Suprapubic skin (tissue), 4 donors: ENCODE measurements around the gene OIT3. TPM values are rescaled to one million over a fixed set of nuclear protein-coding genes. Genes with fewer than 3 reads are reported as not detected.

Experiments
- DNase-seq, 2 donors: peaks; one replicate each; pipeline ENCODE4 v3.0.0-alpha.2; 2019; ENCODE audit warnings: low spot score in 2 of 2
- H3K27ac ChIP-seq: fragments of 200-600 bp; sonication (generic); one replicate; pipeline ENCODE4 v1.5.1; 2019
- H3K27me3 ChIP-seq: fragments of 200-600 bp; sonication (generic); one replicate; pipeline ENCODE4 v1.5.1; 2019
- H3K36me3 ChIP-seq: fragments of 200-600 bp; sonication (generic); one replicate; pipeline ENCODE4 v1.5.1; 2019
- H3K4me1 ChIP-seq: fragments of 200-600 bp; sonication (generic); one replicate; pipeline ENCODE4 v1.5.1; 2019
- H3K4me3 ChIP-seq: fragments of 200-600 bp; sonication (generic); one replicate; pipeline ENCODE4 v1.5.1; 2019; ENCODE audit warnings: mild to moderate bottlenecking
- H3K9me3 ChIP-seq: fragments of 200-600 bp; sonication (generic); one replicate; pipeline ENCODE4 v1.5.1; 2019
- EP300 ChIP-seq: sonication (generic); formaldehyde crosslinking; IDR thresholded peaks from one replicate; pipeline ENCODE4 v1.6.1; 2017; ENCODE audit warnings: antibody characterized with exemption
- POLR2A ChIP-seq, 2 donors: fragments of 450-650 bp; IDR thresholded peaks; one replicate each; pipeline ENCODE4 v1.6.1; 2017; ENCODE audit warnings: antibody characterized with exemption in 2 of 2, mild to moderate bottlenecking in 2 of 2, moderate library complexity in 2 of 2
- POLR2AphosphoS5 ChIP-seq, 3 donors: sonication (generic); formaldehyde crosslinking; IDR thresholded peaks; one replicate each; pipeline ENCODE4 v1.6.1; 2017; ENCODE audit warnings: antibody characterized with exemption in 3 of 3
- WGBS: methylation state at CpG from one replicate; pipeline ENCODE4 v1.1.5; 2018; 5-methylcytosine and 5-hydroxymethylcytosine counted together
- total RNA-seq, 4 donors: library from RNA; depleted of rRNA; stranded (reverse); fragments of >200 nt; gene quantifications; one replicate each; pipeline ENCODE4 v1.1.0, GENCODE V29; 2016
- TF ChIP-seq, protein P1 (sequence below), 2 donors: fragments of 200-600 bp in 1 of 2; fragments of 450-650 bp in 1 of 2; sonication (generic) in 1 of 2; IDR thresholded peaks; one replicate each; pipeline ENCODE4 v1.5.1; 2016 to 2019; ENCODE audit warnings: antibody characterized with exemption in 2 of 2, mild to moderate bottlenecking in 1 of 2, moderate library complexity in 1 of 2

Gene OIT3
- total RNA-seq = not detected

DNA sequence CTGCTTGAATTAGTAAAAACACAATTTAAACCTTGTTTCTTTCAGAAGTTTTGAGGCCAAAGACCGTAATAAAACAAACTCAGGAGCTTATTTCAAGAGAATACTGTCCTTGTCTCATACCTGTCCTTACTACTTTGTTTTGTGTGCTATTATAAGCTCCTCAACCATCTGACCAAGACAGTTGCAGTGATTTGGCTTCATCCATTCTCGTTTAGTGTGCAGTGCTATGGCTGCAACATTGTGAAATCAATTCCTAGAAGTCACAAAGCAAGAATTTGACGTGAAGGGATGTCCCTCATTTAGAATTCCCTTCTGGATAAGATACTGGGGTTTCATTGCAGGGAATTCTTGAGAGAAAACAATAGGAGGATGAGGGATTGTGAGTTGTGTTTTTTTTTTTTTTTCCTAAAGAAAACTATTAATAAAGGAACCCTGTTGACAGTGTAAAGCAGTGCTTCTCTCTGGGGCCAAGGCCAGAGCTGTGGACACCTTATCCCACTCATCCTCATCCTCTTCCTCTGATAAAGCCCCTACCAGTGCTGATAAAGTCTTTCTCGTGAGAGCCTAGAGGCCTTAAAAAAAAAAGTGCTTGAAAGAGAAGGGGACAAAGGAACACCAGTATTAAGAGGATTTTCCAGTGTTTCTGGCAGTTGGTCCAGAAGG, at the start of gene OIT3:
TSS of gene OIT3 (plus strand) at position 604 of the 663 bp plus-strand sequence. CDS start 60 bp downstream, outside the sequence.
- Histone ChIP-seq H3K36me3 (no peaks in the 10 kb centered on the region), H3K4me3 (no peak within 1 kb of the TSS), H3K27me3 (no peaks in the 10 kb centered on the region), H3K9me3 (no peaks in the 10 kb centered on the region), H3K4me1 (peaks cover 13% of the 10 kb centered on the region), H3K27ac (no peak within 1 kb of the TSS)
- TF ChIP-seq, protein P1, sequence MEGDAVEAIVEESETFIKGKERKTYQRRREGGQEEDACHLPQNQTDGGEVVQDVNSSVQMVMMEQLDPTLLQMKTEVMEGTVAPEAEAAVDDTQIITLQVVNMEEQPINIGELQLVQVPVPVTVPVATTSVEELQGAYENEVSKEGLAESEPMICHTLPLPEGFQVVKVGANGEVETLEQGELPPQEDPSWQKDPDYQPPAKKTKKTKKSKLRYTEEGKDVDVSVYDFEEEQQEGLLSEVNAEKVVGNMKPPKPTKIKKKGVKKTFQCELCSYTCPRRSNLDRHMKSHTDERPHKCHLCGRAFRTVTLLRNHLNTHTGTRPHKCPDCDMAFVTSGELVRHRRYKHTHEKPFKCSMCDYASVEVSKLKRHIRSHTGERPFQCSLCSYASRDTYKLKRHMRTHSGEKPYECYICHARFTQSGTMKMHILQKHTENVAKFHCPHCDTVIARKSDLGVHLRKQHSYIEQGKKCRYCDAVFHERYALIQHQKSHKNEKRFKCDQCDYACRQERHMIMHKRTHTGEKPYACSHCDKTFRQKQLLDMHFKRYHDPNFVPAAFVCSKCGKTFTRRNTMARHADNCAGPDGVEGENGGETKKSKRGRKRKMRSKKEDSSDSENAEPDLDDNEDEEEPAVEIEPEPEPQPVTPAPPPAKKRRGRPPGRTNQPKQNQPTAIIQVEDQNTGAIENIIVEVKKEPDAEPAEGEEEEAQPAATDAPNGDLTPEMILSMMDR (IDR thresholded peaks at IDR 0.05) = no peak
- TF ChIP-seq POLR2A (IDR thresholded peaks at IDR 0.05) (no peak), EP300 (no peak), POLR2AphosphoS5 (IDR thresholded peaks at IDR 0.05) (no peak)
- 74% methylated on average over 4 of the region's 4 CpGs for WGBS
- no peak for DNase-seq

DNA sequence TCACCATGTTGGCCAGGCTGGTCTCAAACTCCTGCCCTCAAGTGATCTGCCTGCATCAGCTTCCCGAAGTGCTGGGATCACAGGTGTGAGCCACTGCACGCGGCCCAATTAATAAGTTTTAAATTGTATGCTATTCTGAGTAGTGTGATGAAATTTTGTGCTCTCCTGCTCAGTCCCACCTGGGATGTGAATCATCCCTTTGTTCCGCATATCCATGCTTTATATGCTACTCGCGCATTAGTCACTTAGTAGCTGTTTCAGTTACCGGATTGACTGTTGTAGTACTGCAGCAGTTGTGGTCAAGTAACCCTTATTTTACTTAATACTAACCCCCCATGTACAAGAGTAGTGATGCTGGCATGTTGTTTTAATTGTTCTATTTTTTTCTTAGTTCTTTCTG, 47.3 kb upstream of the OIT3 start:
- Histone ChIP-seq H3K9me3 (no peaks in the 10 kb centered on the region), H3K36me3 (no peaks in the 10 kb centered on the region), H3K27me3 (no peaks in the 10 kb centered on the region), H3K27ac (no peak overlapping the region), H3K4me3 (no peak overlapping the region), H3K4me1 (no peaks in the 10 kb centered on the region)
- 71% methylated on average over 7 of the region's 7 CpGs for WGBS
- no peak for TF ChIP-seq POLR2A (IDR thresholded peaks at IDR 0.05)
- TF ChIP-seq EP300 = no peak
- TF ChIP-seq, protein P1 (IDR thresholded peaks at IDR 0.05) = no peak
- TF ChIP-seq POLR2AphosphoS5 (IDR thresholded peaks at IDR 0.05) = no peak
- DNase-seq = no peak

DNA sequence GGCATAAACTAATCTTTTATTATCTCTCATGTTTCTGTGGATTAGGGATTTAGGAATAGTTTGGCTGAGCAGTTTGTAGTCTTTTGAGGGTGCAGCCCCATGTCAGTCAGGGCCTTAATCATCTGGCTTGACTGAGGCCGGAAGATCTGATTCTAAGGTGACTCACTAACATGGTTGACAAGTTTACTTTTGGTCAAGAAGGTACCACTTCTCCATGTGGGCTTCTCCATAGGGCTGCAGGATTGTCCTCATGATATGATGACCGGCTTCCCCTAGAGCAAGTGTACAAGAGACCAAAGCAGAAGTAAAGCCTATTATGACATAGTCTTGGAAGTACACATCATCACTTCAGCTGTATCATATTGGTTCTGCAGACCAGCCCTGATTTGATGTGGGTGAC, 45.9 kb upstream of the OIT3 start:
- Histone ChIP-seq H3K4me3 (no peak overlapping the region), H3K9me3 (no peaks in the 10 kb centered on the region), H3K27ac (no peak overlapping the region), H3K4me1 (no peaks in the 10 kb centered on the region), H3K36me3 (no peaks in the 10 kb centered on the region), H3K27me3 (no peaks in the 10 kb centered on the region)
- no peak for DNase-seq
- TF ChIP-seq EP300 = no peak
- no peak for TF ChIP-seq POLR2AphosphoS5 (IDR thresholded peaks at IDR 0.05)
- TF ChIP-seq, protein P1 (IDR thresholded peaks at IDR 0.05) = no peak
- TF ChIP-seq POLR2A (IDR thresholded peaks at IDR 0.05) = no peak
- WGBS = 78% methylated on average over 2 of the region's 2 CpGs

DNA sequence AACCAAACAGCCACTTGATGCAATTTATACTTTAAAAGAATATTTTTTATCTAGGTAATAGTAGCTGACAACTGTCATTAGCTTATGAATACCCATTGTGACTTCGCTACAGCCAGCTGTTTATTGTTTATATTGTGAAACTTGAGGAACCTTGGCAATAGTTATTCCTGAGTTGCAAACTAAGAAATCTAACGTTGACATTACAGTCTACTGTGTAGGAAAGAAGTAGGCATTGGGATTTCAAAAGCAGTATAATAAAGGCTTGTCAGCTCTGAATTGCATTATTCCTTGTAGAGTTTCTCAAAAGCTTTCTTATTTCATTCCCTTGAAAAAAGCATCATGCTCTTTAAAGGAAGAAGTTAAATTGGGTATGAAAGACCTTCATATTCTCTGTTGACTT, 42.7 kb upstream of the OIT3 start:
- Histone ChIP-seq H3K4me1 (no peaks in the 10 kb centered on the region), H3K27ac (no peak overlapping the region), H3K27me3 (no peaks in the 10 kb centered on the region), H3K9me3 (no peaks in the 10 kb centered on the region), H3K36me3 (no peaks in the 10 kb centered on the region), H3K4me3 (no peak overlapping the region)
- WGBS = 69% methylated on average over 2 of the region's 2 CpGs
- TF ChIP-seq, protein P1 (IDR thresholded peaks at IDR 0.05) = no peak
- TF ChIP-seq POLR2AphosphoS5 (IDR thresholded peaks at IDR 0.05) = no peak
- TF ChIP-seq POLR2A (IDR thresholded peaks at IDR 0.05) = no peak
- TF ChIP-seq EP300 = no peak
- no peak for DNase-seq

DNA sequence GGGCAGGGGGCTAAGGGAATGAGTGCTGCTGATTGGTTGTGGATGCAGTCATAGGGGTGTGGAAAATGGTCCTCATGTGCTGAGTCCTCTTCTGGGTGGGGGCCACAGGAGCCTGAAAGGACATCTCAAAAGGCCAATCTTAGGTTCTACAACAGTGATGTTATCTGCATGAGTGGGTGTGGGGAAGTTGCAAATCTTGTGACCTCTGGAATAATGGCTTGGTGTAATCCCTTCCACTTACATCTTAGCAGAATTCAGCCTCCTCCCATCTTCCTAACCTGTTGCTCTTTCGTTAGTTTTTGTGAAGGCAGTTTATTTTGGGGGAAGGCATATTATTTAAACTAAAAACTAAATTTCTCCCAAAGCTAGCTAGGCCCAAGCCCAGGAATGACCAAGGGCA, 42.0 kb upstream of the OIT3 start:
- Histone ChIP-seq H3K27ac (no peak overlapping the region), H3K9me3 (no peaks in the 10 kb centered on the region), H3K27me3 (no peaks in the 10 kb centered on the region), H3K4me1 (no peaks in the 10 kb centered on the region), H3K36me3 (no peaks in the 10 kb centered on the region), H3K4me3 (no peak overlapping the region)
- no peak for DNase-seq
- 100% methylated on average over 1 of the region's 1 CpG for WGBS
- TF ChIP-seq EP300 = no peak
- TF ChIP-seq POLR2A (IDR thresholded peaks at IDR 0.05) = no peak
- TF ChIP-seq, protein P1 (IDR thresholded peaks at IDR 0.05) = no peak
- TF ChIP-seq POLR2AphosphoS5 (IDR thresholded peaks at IDR 0.05) = no peak
